ENCODE measurements around the gene DGKB. TPM values are rescaled to one million over a fixed set of nuclear protein-coding genes. Genes with fewer than 3 reads are reported as not detected.

DGKB gene
- not detected for total RNA-seq

GRCh38 chr7:14902589-14903067 is at the start of gene DGKB:
Gene DGKB, minus strand, starts transcription at chr7:14902751.
- Mint-ChIP-seq H3K27me3 (no peaks in the 10 kb centered on the region), H3K4me1 (no peaks in the 10 kb centered on the region), H3K9me3 (no peaks in the 10 kb centered on the region), H3K36me3 (ENCODE audit: low read depth) (no peaks in the 10 kb centered on the region), H3K4me3 (no peak within 1 kb of the TSS), H3K27ac (no peak within 1 kb of the TSS)
- POLR2A ChIA-PET = no interaction called here
- no peak for DNase-seq
- CTCF ChIA-PET = no interaction called here

DNA sequence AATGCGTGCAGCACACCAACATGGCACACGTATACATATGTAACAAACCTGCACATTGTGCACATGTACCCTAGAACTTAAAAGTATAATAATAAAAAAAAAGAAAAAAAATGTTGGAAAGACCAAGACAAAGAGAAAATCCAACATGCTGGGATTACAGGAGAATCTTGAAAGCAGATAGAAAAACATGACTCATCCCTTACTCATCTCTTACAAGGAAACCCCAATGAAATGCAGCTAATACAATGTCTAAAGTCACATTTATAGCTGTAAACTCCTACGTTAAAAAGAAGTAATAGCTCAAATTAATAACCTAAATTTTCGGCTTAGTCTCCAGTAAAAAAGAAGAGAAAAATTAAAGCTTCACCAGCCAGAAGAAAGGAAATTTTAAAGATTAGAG is 47.5 kb upstream of the DGKB start:
- H3K4me1 Mint-ChIP-seq = no peaks in the 10 kb centered on the region
- H3K4me3 Mint-ChIP-seq = no peak overlapping the region
- no peak overlapping the region for H3K27ac Mint-ChIP-seq
- no peaks in the 10 kb centered on the region for H3K9me3 Mint-ChIP-seq
- ChIA-PET CTCF (no interaction called here), POLR2A (no interaction called here)
- no peaks in the 10 kb centered on the region for H3K27me3 Mint-ChIP-seq
- no peak for DNase-seq
- no peaks in the 10 kb centered on the region for H3K36me3 Mint-ChIP-seq (ENCODE audit: low read depth)

GRCh38 chr7:14938181-14938580 is 35.6 kb upstream of the DGKB start:
- H3K27me3 Mint-ChIP-seq = no peaks in the 10 kb centered on the region
- CTCF ChIA-PET = no interaction called here

DNA sequence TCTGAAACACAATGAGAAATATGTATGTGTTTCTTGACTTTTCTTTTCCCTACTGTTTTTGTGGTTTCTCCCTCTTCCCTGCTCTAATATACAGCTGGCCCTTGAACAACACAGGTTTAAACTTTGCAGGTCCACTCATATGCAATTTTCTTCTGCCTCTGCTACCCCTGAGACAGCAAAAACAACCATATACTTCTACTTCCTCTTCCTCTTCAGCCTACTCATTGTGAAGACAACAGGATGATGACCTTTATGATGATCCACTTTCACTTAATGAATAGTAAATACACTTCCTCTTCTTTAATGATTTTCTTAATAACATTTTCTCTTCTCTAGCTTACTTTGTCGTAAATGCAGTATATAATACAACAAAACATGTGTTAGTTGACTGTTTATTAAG is 35.0 kb upstream of the DGKB start:
- H3K27me3 Mint-ChIP-seq = no peaks in the 10 kb centered on the region

More at GRCh38 chr7:14938181-14938580, 35.6 kb upstream of the DGKB start:
- Mint-ChIP-seq H3K9me3 (no peaks in the 10 kb centered on the region), H3K27ac (no peak overlapping the region), H3K36me3 (ENCODE audit: low read depth) (no peaks in the 10 kb centered on the region), H3K4me1 (no peaks in the 10 kb centered on the region), H3K4me3 (no peak overlapping the region)
- DNase-seq = no peak
- POLR2A ChIA-PET = no interaction called here

DNA sequence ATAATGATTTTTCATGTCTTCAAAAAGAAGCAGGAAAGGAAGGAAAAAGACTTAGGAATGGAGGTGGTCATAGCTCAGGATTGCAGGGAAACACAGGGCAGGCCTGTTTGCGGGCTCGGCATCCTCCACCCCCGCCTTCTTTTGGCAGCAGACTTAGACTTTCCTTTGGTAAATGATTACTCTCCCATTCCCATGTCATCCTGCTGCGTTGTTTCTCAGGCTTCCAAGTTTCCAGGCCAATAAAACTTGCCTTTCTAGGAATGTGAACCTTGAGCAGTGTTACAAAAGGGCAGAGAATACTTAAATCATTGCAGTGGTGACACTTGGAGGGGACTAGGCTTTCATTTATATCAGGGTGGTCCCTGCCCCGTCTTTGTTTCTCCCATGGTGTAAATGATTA is 34.0 kb upstream of the DGKB start:
- Mint-ChIP-seq H3K4me3 (no peak overlapping the region), H3K27ac (no peak overlapping the region), H3K36me3 (ENCODE audit: low read depth) (no peaks in the 10 kb centered on the region), H3K27me3 (no peaks in the 10 kb centered on the region), H3K4me1 (no peaks in the 10 kb centered on the region), H3K9me3 (no peaks in the 10 kb centered on the region)
- CTCF ChIA-PET = no interaction called here
- POLR2A ChIA-PET = no interaction called here
- DNase-seq = no peak

More for the DNA sequence above, 35.0 kb upstream of the DGKB start:
- no peak for DNase-seq
- Mint-ChIP-seq H3K36me3 (ENCODE audit: low read depth) (no peaks in the 10 kb centered on the region), H3K27ac (no peak overlapping the region), H3K9me3 (no peaks in the 10 kb centered on the region), H3K4me1 (no peaks in the 10 kb centered on the region), H3K4me3 (no peak overlapping the region)
- POLR2A ChIA-PET = no interaction called here
- CTCF ChIA-PET = no interaction called here

GRCh38 chr7:14934839-14935238 is 32.3 kb upstream of the DGKB start:
- H3K27ac Mint-ChIP-seq = no peak overlapping the region
- no peaks in the 10 kb centered on the region for H3K9me3 Mint-ChIP-seq
- H3K27me3 Mint-ChIP-seq = no peaks in the 10 kb centered on the region
- H3K4me1 Mint-ChIP-seq = no peaks in the 10 kb centered on the region
- H3K36me3 Mint-ChIP-seq (ENCODE audit: low read depth) = no peaks in the 10 kb centered on the region
- H3K4me3 Mint-ChIP-seq = no peak overlapping the region
- DNase-seq = no peak
- POLR2A ChIA-PET = no interaction called here
- CTCF ChIA-PET = no interaction called here

- no peak for DNase-seq
- H3K36me3 Mint-ChIP-seq (ENCODE audit: low read depth) = no peaks in the 10 kb centered on the region
- no peak overlapping the region for H3K4me3 Mint-ChIP-seq
- POLR2A ChIA-PET = no interaction called here
- CTCF ChIA-PET = no interaction called here
- H3K4me1 Mint-ChIP-seq = no peaks in the 10 kb centered on the region
- no peaks in the 10 kb centered on the region for H3K27me3 Mint-ChIP-seq
- H3K27ac Mint-ChIP-seq = no peak overlapping the region
- H3K9me3 Mint-ChIP-seq = no peaks in the 10 kb centered on the region
Measured at GRCh38 chr7:14931511-14932215, 29.1 kb upstream of the DGKB start.

DNA sequence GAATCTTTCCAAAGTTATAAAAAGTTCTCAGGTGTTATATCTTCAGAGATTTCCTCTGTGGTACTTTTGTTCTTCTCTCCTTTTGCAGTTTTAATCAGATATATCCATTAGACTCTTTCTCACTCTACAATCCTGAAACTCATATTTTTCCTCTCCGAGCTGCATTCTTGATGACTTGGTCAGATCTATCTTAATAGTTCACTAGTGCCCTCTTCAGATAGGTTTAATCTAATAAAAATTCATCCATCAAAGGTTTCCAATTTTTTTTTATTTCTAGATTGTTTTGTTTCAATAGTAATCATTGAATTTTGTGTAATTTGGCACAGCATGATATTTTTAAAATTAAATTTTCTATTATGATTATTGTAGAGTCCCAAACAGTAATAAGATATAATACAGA is 21.8 kb upstream of the DGKB start:
- no peak for DNase-seq
- POLR2A ChIA-PET = no interaction called here
- Mint-ChIP-seq H3K4me1 (no peaks in the 10 kb centered on the region), H3K4me3 (no peak overlapping the region), H3K36me3 (ENCODE audit: low read depth) (no peaks in the 10 kb centered on the region), H3K27ac (no peak overlapping the region), H3K9me3 (no peaks in the 10 kb centered on the region), H3K27me3 (no peaks in the 10 kb centered on the region)
- CTCF ChIA-PET = no interaction called here

DNA sequence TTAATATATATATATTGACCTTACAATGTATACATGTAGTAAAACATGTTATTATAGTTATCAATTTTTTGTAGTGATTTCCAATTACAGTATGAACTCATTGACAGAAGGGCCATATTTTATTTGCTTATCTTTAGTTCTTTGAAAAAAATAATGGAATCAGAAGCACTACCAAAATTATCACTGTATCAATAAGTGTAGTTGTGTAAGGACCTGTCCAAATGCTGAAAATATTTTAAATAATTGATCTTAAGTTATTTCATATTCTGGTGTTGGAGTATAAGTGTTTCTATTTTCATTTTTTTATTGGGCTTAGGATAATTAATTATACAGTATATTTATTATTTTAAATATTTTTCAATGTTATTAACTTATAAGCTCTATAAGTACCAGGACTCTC is 8.5 kb upstream of the DGKB start:
- H3K4me3 Mint-ChIP-seq = no peak overlapping the region
- no peak for DNase-seq

GRCh38 chr7:14908697-14909096 is 6.1 kb upstream of the DGKB start:
- Mint-ChIP-seq H3K27me3 (no peaks in the 10 kb centered on the region), H3K36me3 (ENCODE audit: low read depth) (no peaks in the 10 kb centered on the region), H3K4me3 (no peak overlapping the region), H3K27ac (no peak overlapping the region), H3K9me3 (no peaks in the 10 kb centered on the region), H3K4me1 (no peaks in the 10 kb centered on the region)
- ChIA-PET POLR2A (no interaction called here), CTCF (no interaction called here)
- no peak for DNase-seq

More for the DNA sequence above, 8.5 kb upstream of the DGKB start:
- Mint-ChIP-seq H3K27me3 (no peaks in the 10 kb centered on the region), H3K9me3 (no peaks in the 10 kb centered on the region), H3K27ac (no peak overlapping the region), H3K4me1 (no peaks in the 10 kb centered on the region), H3K36me3 (ENCODE audit: low read depth) (no peaks in the 10 kb centered on the region)
- CTCF ChIA-PET = no interaction called here
- POLR2A ChIA-PET = no interaction called here

DNA sequence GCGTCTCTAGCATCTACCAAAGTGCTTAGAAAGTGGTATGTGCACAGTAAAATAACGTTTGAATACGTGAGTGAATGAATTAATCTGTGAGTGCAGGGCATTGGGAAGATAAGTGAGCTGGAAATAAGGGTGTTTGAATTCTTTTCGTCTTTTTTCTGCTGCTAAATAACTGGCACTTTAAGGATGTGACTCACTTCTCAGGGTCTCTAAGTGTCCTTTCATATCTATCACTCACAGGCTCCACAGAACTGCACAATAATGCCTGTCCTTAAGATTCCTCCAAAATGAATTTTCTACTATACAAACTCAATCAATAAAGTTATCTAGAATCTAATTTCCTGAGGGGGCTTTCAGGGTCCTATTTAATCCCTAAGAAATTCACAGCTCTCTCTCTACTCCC is 3.2 kb upstream of the DGKB start:
- H3K4me3 Mint-ChIP-seq = no peak overlapping the region
- H3K27ac Mint-ChIP-seq = no peak overlapping the region
- CTCF ChIA-PET = no interaction called here
- H3K9me3 Mint-ChIP-seq = no peaks in the 10 kb centered on the region
- DNase-seq = no peak
- POLR2A ChIA-PET = no interaction called here
- H3K4me1 Mint-ChIP-seq = no peaks in the 10 kb centered on the region
- H3K36me3 Mint-ChIP-seq (ENCODE audit: low read depth) = no peaks in the 10 kb centered on the region
- H3K27me3 Mint-ChIP-seq = no peaks in the 10 kb centered on the region

GRCh38 chr7:14900051-14900450 is 2.5 kb downstream of the DGKB start:
- Mint-ChIP-seq H3K27me3 (no peaks in the 10 kb centered on the region), H3K4me1 (no peaks in the 10 kb centered on the region), H3K36me3 (ENCODE audit: low read depth) (no peaks in the 10 kb centered on the region), H3K9me3 (no peaks in the 10 kb centered on the region), H3K4me3 (no peak overlapping the region), H3K27ac (no peak overlapping the region)
- ChIA-PET CTCF (no interaction called here), POLR2A (no interaction called here)
- DNase-seq = no peak

- no peak overlapping the region for H3K4me3 Mint-ChIP-seq
- no peak for DNase-seq
- ChIA-PET POLR2A (no interaction called here), CTCF (no interaction called here)
- no peaks in the 10 kb centered on the region for H3K36me3 Mint-ChIP-seq (ENCODE audit: low read depth)
- no peaks in the 10 kb centered on the region for H3K27me3 Mint-ChIP-seq
- no peaks in the 10 kb centered on the region for H3K4me1 Mint-ChIP-seq
- H3K27ac Mint-ChIP-seq = no peak overlapping the region
- no peaks in the 10 kb centered on the region for H3K9me3 Mint-ChIP-seq
Measured at GRCh38 chr7:14899030-14899429, 3.5 kb downstream of the DGKB start.

DNA sequence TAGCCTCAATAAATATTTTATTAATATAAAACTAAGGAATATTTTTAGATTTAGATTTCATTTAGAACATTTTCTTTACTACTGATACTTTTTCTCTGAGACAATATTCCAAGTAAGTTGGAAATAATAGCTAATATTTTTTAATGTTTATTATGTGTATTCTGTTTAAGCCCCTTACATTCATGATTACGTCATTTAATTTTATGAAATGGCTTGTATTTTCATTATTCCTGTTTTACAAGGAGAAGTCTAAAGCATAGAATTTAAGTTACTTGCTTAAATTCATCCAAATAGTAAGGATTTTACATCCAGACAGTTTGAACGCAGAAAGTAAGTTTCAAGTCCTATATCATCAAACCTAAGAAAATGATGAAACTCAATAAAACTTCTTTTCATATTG is 6.1 kb downstream of the DGKB start:
- H3K27me3 Mint-ChIP-seq = no peaks in the 10 kb centered on the region
- DNase-seq = no peak
- H3K36me3 Mint-ChIP-seq (ENCODE audit: low read depth) = no peaks in the 10 kb centered on the region
- no peak overlapping the region for H3K4me3 Mint-ChIP-seq
- no peaks in the 10 kb centered on the region for H3K4me1 Mint-ChIP-seq
- no peaks in the 10 kb centered on the region for H3K9me3 Mint-ChIP-seq
- POLR2A ChIA-PET = no interaction called here
- CTCF ChIA-PET = no interaction called here
- no peak overlapping the region for H3K27ac Mint-ChIP-seq

DNA sequence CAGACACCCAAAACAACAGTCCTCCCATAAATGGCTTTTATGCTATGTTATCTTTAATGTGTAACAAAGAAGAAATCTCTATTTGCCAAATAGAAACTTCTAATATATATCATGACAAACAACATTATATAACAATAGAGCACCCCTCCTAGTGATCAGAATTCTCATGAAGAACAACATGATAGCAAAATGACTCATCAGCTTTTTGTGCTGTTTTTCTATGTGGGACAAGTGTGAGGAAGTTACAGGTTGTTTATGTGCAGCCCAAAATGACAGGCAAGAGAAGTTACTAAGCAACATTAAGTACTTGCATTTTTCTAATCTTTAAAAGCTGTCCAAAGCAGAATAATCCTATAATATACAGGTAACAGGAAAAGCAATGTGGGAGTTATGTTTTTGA is 7.7 kb downstream of the DGKB start:
- no peak for DNase-seq
- H3K27me3 Mint-ChIP-seq = no peaks in the 10 kb centered on the region
- no peaks in the 10 kb centered on the region for H3K36me3 Mint-ChIP-seq (ENCODE audit: low read depth)
- POLR2A ChIA-PET = no interaction called here
- H3K4me3 Mint-ChIP-seq = no peak overlapping the region
- H3K27ac Mint-ChIP-seq = no peak overlapping the region
- CTCF ChIA-PET = no interaction called here
- no peaks in the 10 kb centered on the region for H3K9me3 Mint-ChIP-seq
- H3K4me1 Mint-ChIP-seq = no peaks in the 10 kb centered on the region

All from activated CD4-positive, alpha-beta memory T cell treated with anti-CD3 and anti-CD28 coated beads, Interleukin-2, amount 10 ng/mL, durations not matched to agents 7 days and 5 days (primary cell).